HFF-Myc (cell line): Measurements from ENCODE around the gene LLGL1.

Source experiments
- DNase-seq: peaks from one replicate; pipeline ENCODE4 v3.0.0-alpha.2; 2011; ENCODE audit warnings: low read depth; ENCODE audit errors: extremely low read depth
- H3K4me3 ChIP-seq: replicated peaks from 2 replicates; pipeline ENCODE4 v1.5.1; 2011; ENCODE audit warnings: low read depth, mild to moderate bottlenecking, control low read depth, low read length
- CTCF ChIP-seq: IDR thresholded peaks from 2 replicates; pipeline ENCODE4 v1.5.1; 2012; ENCODE audit warnings: mild to moderate bottlenecking, low read depth, low read length, control low read depth; ENCODE audit errors: missing control alignments

Gene LLGL1

DNA sequence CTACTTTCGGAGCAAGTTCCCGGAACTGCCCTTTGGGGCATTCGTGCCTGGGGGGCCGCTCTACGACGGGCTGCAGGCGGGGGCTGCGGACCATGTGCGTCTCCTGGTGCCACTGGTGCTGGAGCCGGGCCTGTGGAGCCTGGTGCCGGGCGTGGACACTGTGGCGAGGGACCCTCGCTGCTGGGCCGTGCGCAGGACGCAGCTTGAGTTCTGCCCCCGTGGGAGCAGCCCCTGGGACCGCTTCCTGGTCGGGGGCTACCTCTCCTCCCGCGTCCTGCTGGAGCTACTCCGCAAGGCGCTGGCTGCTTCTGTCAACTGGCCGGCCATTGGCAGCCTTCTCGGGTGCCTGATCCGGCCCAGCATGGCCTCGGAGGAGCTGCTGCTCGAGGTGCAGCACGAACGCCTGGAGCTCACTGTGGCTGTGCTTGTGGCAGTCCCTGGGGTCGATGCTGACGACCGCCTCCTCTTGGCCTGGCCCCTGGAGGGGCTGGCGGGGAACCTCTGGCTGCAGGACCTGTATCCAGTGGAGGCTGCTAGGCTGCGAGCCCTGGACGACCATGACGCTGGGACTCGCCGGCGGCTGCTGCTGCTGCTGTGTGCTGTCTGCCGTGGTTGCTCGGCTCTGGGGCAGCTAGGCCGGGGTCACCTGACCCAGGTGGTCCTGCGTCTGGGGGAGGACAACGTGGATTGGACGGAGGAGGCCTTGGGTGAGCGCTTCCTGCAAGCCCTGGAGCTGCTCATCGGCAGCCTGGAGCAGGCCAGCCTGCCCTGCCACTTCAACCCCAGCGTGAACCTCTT is 38.6 kb downstream of the LLGL1 start:
- DNase-seq: no peak
- no peak overlapping the region for H3K4me3 ChIP-seq
- TF ChIP-seq CTCF: no peak

- TF ChIP-seq CTCF: no peak
- DNase-seq: no peak
- no peak overlapping the region for H3K4me3 ChIP-seq
Measured at GRCh38 chr17:18267366-18267765, 41.9 kb downstream of the LLGL1 start.

GRCh38 chr17:18267927-18268711 is 42.7 kb downstream of the LLGL1 start:
- TF ChIP-seq CTCF: no peak
- no peak for DNase-seq
- no peak overlapping the region for H3K4me3 ChIP-seq

DNA sequence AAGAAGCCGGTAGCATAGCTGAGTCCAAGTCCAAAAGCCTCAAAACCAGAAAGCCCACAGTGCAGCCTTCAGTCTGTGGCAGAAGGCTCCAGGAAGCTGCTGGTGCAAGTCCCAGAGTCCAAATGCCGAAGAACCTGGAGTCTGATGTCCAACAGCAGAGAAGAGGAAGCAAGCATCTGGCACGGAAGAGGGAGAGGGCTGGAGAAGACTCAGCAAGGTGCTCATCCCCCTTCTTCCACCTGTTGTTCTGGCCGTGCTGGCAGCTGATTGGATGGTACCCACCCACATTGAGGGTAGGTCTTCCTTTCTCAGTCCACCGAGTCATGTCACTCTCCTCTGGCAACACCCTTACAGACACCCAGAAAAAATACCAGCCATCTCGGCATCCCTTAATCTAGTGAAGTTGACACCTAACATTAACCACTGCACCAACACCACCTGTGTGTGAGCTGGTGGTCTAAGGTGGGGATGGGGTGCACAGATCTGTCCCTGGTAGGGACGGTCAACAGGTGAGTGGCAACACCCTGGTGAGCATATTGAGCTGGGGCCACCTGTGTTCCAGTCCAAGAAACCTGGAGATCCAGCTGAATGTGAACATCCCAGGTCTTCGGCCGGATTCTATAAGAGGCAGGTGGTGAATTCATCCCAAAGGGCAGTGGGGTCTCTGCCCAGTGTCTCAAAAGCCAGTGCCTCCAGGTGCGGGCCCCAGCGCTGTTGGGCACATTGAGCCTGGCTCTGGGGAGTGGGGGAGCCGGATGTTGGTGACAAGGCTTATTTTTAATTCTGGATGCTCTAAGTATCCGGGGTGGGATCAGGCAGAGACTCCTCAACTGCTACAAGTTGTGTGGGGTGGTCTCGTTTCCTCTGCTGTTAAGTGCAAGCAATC is 44.9 kb downstream of the LLGL1 start:
- DNase-seq: no peak
- no peak for TF ChIP-seq CTCF
- H3K4me3 ChIP-seq: no peak overlapping the region

- TF ChIP-seq CTCF: no peak
- no peak overlapping the region for H3K4me3 ChIP-seq
- no peak for DNase-seq
Measured at GRCh38 chr17:18277076-18277475, 51.6 kb downstream of the LLGL1 start.

DNA sequence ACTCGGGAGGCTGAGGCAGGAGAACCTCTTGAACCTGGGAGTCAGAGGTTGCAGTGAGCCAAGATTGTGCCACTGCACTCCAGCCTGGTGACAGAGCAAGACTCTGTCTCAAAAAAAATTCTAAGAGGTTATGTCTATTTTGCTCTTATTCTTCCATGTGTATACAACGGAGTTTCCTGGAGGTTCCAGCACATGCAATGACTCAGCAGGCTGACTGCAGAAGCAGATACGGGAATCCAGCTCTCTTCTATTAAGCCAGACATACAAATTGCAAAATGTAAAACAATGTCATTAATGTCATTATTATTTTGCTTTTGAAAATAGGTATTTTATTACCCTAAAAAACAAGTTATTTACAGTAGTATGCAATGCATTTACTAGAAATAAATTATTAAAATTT is 53.4 kb downstream of the LLGL1 start:
- no peak for DNase-seq
- no peak for TF ChIP-seq CTCF
- H3K4me3 ChIP-seq: no peak overlapping the region
